Thoracic aorta (tissue), 2 donors: Measurements from ENCODE around the gene C16orf96. TPM values are rescaled to one million over a fixed set of nuclear protein-coding genes. Genes with fewer than 3 reads are reported as not detected.

ENCODE experiments used
- ATAC-seq: fragments of 150-250 bp; one replicate; pipeline ENCODE4 v1.8.0; 2017; ENCODE audit warnings: low read depth; ENCODE audit not compliant: insufficient number of reproducible peaks, low FRiP score
- DNase-seq: peaks from one replicate; pipeline ENCODE4 v3.0.0-alpha.2; 2020; ENCODE audit warnings: low spot score
- H3K27ac ChIP-seq, 2 donors: fragments of 200-600 bp; sonication (generic); 1 replicate in 1 of 2; 2 replicates in 1 of 2; pipeline ENCODE4 v1.5.1; 2016; ENCODE audit warnings: mild to moderate bottlenecking in 2 of 2, moderate library complexity in 2 of 2
- H3K27me3 ChIP-seq: fragments of 200-600 bp; sonication (generic); replicated peaks from 2 replicates; pipeline ENCODE4 v1.6.0; 2016; ENCODE audit warnings: mild to moderate bottlenecking; ENCODE audit not compliant: insufficient read depth
- H3K36me3 ChIP-seq: fragments of 200-600 bp; sonication (generic); one replicate; pipeline ENCODE4 v1.5.1; 2016
- H3K4me1 ChIP-seq, 2 donors: fragments of 200-600 bp; sonication (generic); 1 replicate in 1 of 2; 2 replicates in 1 of 2; pipeline versions ENCODE4 v1.5.1 to v1.6.0; 2016; ENCODE audit warnings: low read depth in 2 of 2, mild to moderate bottlenecking in 1 of 2; ENCODE audit not compliant: control insufficient read depth in 1 of 2
- H3K4me3 ChIP-seq: fragments of 200-600 bp; sonication (generic); 2 replicates; pipeline ENCODE4 v1.5.1; 2016; ENCODE audit warnings: mild to moderate bottlenecking
- H3K9me3 ChIP-seq: fragments of 200-600 bp; sonication (generic); 2 replicates; pipeline ENCODE4 v1.5.1; 2016
- total RNA-seq, 2 donors: library from RNA; depleted of rRNA; stranded (reverse); fragments of >200 nt; gene quantifications; one replicate each; pipeline versions ENCODE4 v1.1.0 to v1.2.3, GENCODE V29; 2016
- TF ChIP-seq, protein P1 (sequence below): fragments of 200-600 bp; sonication (generic); IDR thresholded peaks from one replicate; pipeline ENCODE4 v1.5.1; 2019; ENCODE audit warnings: antibody characterized with exemption

The C16orf96 gene
- total RNA-seq, 2 donors from 2014 or later, result not detected

DNA sequence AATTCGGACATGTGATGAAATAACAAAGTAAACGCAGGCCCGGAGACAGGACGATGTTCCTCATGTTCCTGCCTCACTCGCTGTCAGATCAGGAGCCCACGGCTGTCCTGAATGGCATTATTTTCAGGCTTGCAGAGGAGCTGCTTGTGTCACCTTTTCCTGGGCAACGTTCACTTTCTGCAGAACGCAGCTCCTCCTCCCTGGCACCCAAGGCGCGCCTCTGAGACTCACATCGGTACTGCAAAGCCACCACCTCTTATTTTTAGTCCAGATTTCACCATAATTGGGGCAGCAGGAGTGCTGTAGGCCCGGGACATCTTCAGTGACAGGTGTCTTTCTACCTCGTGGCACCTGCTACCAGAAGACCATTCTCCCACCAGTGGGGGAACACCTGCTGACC is 8.0 kb upstream of the C16orf96 start:
- H3K36me3 ChIP-seq, result no peaks in the 10 kb centered on the region
- no peak overlapping the region for H3K4me3 ChIP-seq
- ATAC-seq (no peak), DNase-seq (no peak)
- TF ChIP-seq, protein P1, sequence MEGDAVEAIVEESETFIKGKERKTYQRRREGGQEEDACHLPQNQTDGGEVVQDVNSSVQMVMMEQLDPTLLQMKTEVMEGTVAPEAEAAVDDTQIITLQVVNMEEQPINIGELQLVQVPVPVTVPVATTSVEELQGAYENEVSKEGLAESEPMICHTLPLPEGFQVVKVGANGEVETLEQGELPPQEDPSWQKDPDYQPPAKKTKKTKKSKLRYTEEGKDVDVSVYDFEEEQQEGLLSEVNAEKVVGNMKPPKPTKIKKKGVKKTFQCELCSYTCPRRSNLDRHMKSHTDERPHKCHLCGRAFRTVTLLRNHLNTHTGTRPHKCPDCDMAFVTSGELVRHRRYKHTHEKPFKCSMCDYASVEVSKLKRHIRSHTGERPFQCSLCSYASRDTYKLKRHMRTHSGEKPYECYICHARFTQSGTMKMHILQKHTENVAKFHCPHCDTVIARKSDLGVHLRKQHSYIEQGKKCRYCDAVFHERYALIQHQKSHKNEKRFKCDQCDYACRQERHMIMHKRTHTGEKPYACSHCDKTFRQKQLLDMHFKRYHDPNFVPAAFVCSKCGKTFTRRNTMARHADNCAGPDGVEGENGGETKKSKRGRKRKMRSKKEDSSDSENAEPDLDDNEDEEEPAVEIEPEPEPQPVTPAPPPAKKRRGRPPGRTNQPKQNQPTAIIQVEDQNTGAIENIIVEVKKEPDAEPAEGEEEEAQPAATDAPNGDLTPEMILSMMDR, result no peak
- no peak overlapping the region for H3K27ac ChIP-seq
- no peaks in the 10 kb centered on the region for H3K9me3 ChIP-seq
- H3K4me1 ChIP-seq, result no peaks in the 10 kb centered on the region
- H3K27me3 ChIP-seq, result no peaks in the 10 kb centered on the region

DNA sequence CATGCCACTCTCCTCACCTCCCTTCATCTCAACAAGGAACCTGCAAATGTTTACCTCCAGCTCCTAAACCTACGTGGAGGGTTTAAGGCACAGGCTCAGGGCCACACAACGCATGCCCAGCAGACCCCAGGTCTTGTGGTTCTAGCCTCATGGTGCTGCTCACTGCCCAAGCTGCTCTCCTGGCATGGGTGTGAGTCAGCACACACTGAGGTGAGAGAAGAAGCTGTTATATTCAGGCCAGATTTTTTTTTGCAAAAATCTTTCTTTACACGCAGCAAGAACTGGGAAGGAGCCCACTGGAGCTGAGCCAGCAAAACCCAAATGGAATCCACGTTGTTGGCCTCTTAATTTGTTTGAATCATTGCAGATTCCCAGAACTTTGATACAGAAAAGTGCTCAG is 5.5 kb upstream of the C16orf96 start:
- Histone ChIP-seq H3K27me3 (no peaks in the 10 kb centered on the region), H3K9me3 (no peaks in the 10 kb centered on the region), H3K27ac (no peak overlapping the region), H3K36me3 (no peaks in the 10 kb centered on the region), H3K4me3 (no peak overlapping the region), H3K4me1 (no peaks in the 10 kb centered on the region)
- ATAC-seq (no peak), DNase-seq (no peak)
- TF ChIP-seq, protein P1, result no peak

DNA sequence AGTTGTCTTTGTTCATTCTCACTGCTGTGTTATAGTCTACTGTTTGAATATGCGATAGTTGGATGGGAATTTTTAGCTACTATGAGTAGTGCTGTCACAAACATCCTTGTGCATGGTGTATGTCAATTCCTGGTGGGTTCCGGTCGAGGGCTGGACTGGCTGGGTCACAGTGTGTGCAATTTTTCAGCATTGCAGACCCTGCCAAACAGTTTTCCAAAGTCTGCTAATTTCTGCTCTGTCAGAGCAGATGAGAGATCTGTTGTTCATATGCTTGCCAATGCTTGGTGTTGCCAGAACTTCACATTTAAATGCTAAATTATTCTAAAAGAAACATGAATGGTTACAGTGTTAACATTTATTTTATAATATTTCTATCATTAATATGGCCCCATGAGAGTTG is 3.6 kb upstream of the C16orf96 start:
- no peak for ATAC-seq

DNA sequence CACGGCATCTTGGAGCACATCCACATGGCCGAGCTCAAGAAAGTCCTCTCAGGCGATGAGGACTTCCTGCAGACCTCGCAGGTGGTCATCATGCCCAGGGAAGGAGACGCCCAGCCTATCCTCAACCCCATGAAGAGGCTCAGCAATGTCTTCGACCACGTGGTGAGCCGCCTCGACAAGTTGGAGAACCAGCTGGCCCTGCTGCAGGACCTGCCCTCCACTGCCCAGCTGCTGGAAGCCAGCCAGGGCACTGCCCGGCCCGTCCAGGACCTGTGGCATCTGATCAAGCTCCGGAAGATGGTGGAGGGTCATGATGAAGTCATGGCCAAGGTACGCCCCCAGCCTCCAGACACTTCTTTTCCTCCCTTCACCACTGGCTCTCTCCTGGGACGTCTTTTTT is 440 bp downstream of the C16orf96 start:
- H3K27me3 ChIP-seq, result no peaks in the 10 kb centered on the region
- DNase-seq (no peak), ATAC-seq (no peak)
- TF ChIP-seq, protein P1, result no peak
- H3K4me3 ChIP-seq, result no peak overlapping the region
- no peaks in the 10 kb centered on the region for H3K36me3 ChIP-seq
- H3K9me3 ChIP-seq, result no peaks in the 10 kb centered on the region
- no peaks in the 10 kb centered on the region for H3K4me1 ChIP-seq
- no peak overlapping the region for H3K27ac ChIP-seq

More for the DNA sequence above, 3.6 kb upstream of the C16orf96 start:
- no peak overlapping the region for H3K27ac ChIP-seq
- H3K9me3 ChIP-seq, result no peaks in the 10 kb centered on the region
- no peak for DNase-seq
- no peaks in the 10 kb centered on the region for H3K27me3 ChIP-seq
- H3K4me3 ChIP-seq, result no peak overlapping the region
- no peaks in the 10 kb centered on the region for H3K36me3 ChIP-seq
- H3K4me1 ChIP-seq, result no peaks in the 10 kb centered on the region
- TF ChIP-seq, protein P1, result no peak

DNA sequence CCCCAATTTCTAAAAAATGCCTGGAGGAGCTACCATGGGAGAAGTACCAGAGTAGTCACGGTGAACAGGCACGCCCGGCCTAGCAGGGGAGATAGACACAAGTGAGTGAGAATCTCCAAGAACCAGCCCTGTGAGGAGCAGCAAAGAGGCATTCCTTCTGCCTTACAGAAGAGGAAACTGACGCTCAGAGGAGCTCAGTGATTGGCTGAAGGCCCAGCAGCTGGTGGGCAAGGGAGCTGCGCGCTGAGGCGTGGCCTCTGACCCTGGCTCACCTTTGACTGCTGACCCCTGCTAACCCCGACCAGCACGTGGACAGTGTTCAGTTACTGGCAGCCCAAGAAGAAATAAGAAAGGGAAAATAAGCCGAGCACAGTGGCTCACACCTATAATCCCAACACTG is 1.8 kb downstream of the C16orf96 start:
- Histone ChIP-seq H3K27me3 (no peaks in the 10 kb centered on the region), H3K4me3 (no peak overlapping the region), H3K36me3 (no peaks in the 10 kb centered on the region), H3K4me1 (no peaks in the 10 kb centered on the region), H3K27ac (no peak overlapping the region), H3K9me3 (no peaks in the 10 kb centered on the region)
- ATAC-seq (no peak), DNase-seq (no peak)
- TF ChIP-seq, protein P1, result no peak
